HepG2 (cell line): ENCODE measurements around the gene ZNF79. TPM values are rescaled to one million over a fixed set of nuclear protein-coding genes. Genes with fewer than 3 reads are reported as not detected.

Experiments
- BHLHE40 ChIP-seq: IDR thresholded peaks from 2 replicates; pipeline ENCODE4 v1.6.1; 2011; ENCODE audit warnings: low read length, improper control_type of control experiment
- EZH2 ChIP-seq: conservative IDR thresholded peaks from 2 replicates; pipeline ENCODE4 v1.6.1; 2012; ENCODE audit warnings: mild to moderate bottlenecking, low read depth, low read length, moderate library complexity
- GATA4 ChIP-seq: sonication (generic); IDR thresholded peaks from 2 replicates; pipeline ENCODE4 v1.6.1; 2016; ENCODE audit warnings: antibody characterized with exemption, low read depth, borderline replicate concordance
- SOX13 ChIP-seq, 3 experiments: fragments of 450-650 bp in 1 of 3; sonication (generic) in 1 of 3; formaldehyde crosslinking in 1 of 3; IDR thresholded peaks in 2 of 3; conservative IDR thresholded peaks in 1 of 3; 2 replicates each; pipeline versions ENCODE4 v1.5.0 to v1.6.1; 2016 to 2020; ENCODE audit warnings: antibody characterized with exemption in 1 of 3, mild to moderate bottlenecking in 1 of 3, missing compliant biosample characterization in 1 of 3, missing genetic modification reagents in 1 of 3, moderate library complexity in 1 of 3
- ZNF337 ChIP-seq: sonication (generic); formaldehyde crosslinking; IDR thresholded peaks from 2 replicates; pipeline ENCODE4 v1.5.1; 2020; ENCODE audit warnings: missing genetic modification reagents, low read depth, mild to moderate bottlenecking, borderline replicate concordance
- ZNF367 ChIP-seq: sonication (generic); formaldehyde crosslinking; IDR thresholded peaks from 2 replicates; pipeline ENCODE4 v1.4.0; 2020; ENCODE audit warnings: missing genetic modification reagents, borderline replicate concordance
- ZNF468 ChIP-seq: sonication (generic); formaldehyde crosslinking; IDR thresholded peaks from 2 replicates; pipeline ENCODE4 v1.8.0; 2022; ENCODE audit warnings: mild to moderate bottlenecking, moderate library complexity, missing genetic modification reagents
- ZNF589 ChIP-seq: sonication (generic); formaldehyde crosslinking; conservative IDR thresholded peaks from 2 replicates; pipeline ENCODE4 v1.8.0; 2022; ENCODE audit warnings: mild to moderate bottlenecking, moderate library complexity, missing genetic modification reagents
- ZNF720 ChIP-seq: sonication (generic); formaldehyde crosslinking; IDR thresholded peaks from 2 replicates; pipeline ENCODE4 v1.4.0; 2020; ENCODE audit warnings: missing genetic modification reagents
- ZSCAN30 ChIP-seq: sonication (generic); formaldehyde crosslinking; IDR thresholded peaks from 2 replicates; pipeline ENCODE4 v1.5.0; 2020; ENCODE audit warnings: mild to moderate bottlenecking, missing genetic modification reagents
- polyA plus RNA-seq, 8 experiments: library from polyadenylated mRNA; depleted of rRNA in 3 of 8; stranded (reverse) in 7 of 8; unstranded in 1 of 8; fragments of >200 nt; fragmentation: Illumina TruSeq in 4 of 8; extraction: Trizol in 4 of 8; gene quantifications; 2 replicates each; pipeline versions ENCODE4 v1.2.1 to v1.2.3, GENCODE V29; 2011 to 2016; ENCODE audit warnings: low read depth in 4 of 8, missing spikeins in 1 of 8, mixed read lengths in 1 of 8; ENCODE audit not compliant: insufficient read depth in 1 of 8
- total RNA-seq, 5 experiments: library from RNA; depleted of rRNA; stranded (reverse); fragments of >200 nt; fragmentation: Illumina TruSeq; extraction: Trizol; gene quantifications; 2 replicates each; pipeline ENCODE4 v1.2.3, GENCODE V29; 2016; ENCODE audit warnings: low read depth in 1 of 5
- TF ChIP-seq, protein P1 (sequence below): sonication (generic); formaldehyde crosslinking; conservative IDR thresholded peaks from 2 replicates; pipeline ENCODE4 v1.4.0; 2020; ENCODE audit warnings: mild to moderate bottlenecking, missing genetic modification reagents, moderate library complexity
- TF ChIP-seq, protein P2 (sequence below): sonication (generic); formaldehyde crosslinking; IDR thresholded peaks from 2 replicates; pipeline ENCODE4 v1.5.1; 2020; ENCODE audit warnings: missing genetic modification reagents, mild to moderate bottlenecking, borderline replicate concordance
- TF ChIP-seq, protein P3 (sequence below): sonication (generic); formaldehyde crosslinking; IDR thresholded peaks from 2 replicates; pipeline ENCODE4 v1.5.0; 2020; ENCODE audit warnings: mild to moderate bottlenecking, missing genetic modification reagents
- TF ChIP-seq, protein P4 (sequence below): sonication (generic); formaldehyde crosslinking; IDR thresholded peaks from 2 replicates; pipeline ENCODE4 v1.4.0; 2020; ENCODE audit warnings: missing genetic modification reagents
- TF ChIP-seq, protein P5 (sequence below): IDR thresholded peaks from 2 replicates; pipeline ENCODE4 v1.6.1; 2016; ENCODE audit warnings: low read depth, missing genetic modification reagents, missing compliant biosample characterization

Gene ZNF79
- total and polyA plus RNA-seq, 2 of the 13 experiments (the other 11 are each of a cell fraction or from before 2014, with no cell fraction given) = 3.7 to 8.1 TPM

DNA sequence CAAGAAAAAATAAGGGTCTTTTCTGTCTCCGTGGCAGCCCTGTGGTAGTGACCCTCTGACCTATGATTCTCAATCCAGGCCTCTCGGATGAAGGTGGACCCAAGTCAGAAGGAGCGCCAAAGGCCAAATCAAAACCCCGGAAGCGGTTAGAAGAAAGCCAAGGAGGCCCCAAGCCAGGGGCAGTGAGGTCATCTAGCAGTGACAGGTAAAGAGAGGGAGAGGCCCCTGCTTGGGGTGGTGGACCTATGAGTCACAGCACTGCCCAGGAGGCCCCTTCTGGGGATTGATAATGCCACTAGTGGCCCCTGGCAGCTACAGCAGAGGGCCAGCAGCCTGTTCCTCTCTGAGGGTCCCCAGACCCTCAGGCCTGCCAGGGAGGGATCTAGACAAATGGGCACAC, 33.6 kb upstream of the ZNF79 start (continued):
- TF ChIP-seq, protein P1, sequence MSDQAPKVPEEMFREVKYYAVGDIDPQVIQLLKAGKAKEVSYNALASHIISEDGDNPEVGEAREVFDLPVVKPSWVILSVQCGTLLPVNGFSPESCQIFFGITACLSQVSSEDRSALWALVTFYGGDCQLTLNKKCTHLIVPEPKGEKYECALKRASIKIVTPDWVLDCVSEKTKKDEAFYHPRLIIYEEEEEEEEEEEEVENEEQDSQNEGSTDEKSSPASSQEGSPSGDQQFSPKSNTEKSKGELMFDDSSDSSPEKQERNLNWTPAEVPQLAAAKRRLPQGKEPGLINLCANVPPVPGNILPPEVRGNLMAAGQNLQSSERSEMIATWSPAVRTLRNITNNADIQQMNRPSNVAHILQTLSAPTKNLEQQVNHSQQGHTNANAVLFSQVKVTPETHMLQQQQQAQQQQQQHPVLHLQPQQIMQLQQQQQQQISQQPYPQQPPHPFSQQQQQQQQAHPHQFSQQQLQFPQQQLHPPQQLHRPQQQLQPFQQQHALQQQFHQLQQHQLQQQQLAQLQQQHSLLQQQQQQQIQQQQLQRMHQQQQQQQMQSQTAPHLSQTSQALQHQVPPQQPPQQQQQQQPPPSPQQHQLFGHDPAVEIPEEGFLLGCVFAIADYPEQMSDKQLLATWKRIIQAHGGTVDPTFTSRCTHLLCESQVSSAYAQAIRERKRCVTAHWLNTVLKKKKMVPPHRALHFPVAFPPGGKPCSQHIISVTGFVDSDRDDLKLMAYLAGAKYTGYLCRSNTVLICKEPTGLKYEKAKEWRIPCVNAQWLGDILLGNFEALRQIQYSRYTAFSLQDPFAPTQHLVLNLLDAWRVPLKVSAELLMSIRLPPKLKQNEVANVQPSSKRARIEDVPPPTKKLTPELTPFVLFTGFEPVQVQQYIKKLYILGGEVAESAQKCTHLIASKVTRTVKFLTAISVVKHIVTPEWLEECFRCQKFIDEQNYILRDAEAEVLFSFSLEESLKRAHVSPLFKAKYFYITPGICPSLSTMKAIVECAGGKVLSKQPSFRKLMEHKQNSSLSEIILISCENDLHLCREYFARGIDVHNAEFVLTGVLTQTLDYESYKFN (CRISPR knock-in tag) = peak; percentile 97
- TF ChIP-seq GATA4 = peak; percentile 76
- TF ChIP-seq ZSCAN30 (CRISPR knock-in tag) = 0 out of 2 replicates have a peak, but pooled peaks have one; percentile 41
- TF ChIP-seq, protein P2, sequence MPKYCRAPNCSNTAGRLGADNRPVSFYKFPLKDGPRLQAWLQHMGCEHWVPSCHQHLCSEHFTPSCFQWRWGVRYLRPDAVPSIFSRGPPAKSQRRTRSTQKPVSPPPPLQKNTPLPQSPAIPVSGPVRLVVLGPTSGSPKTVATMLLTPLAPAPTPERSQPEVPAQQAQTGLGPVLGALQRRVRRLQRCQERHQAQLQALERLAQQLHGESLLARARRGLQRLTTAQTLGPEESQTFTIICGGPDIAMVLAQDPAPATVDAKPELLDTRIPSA (CRISPR knock-in tag) = no peak
- no peak for TF ChIP-seq ZNF337
- peak; percentile 56; the same call in 1 of the 2 replicates for TF ChIP-seq BHLHE40
- TF ChIP-seq ZNF720 = no peak
- TF ChIP-seq SOX13 (IDR thresholded peaks at IDR 0.05) = peak; percentile 69; the same call in 1 of the 2 replicates
- TF ChIP-seq SOX13 (CRISPR knock-in tag; conservative IDR thresholded peaks at IDR 0.05 in 1 of 2, IDR thresholded peaks at IDR 0.05 in 1 of 2) = peak in 1 of 2 experiments; percentile 87; a peak in 2 of 4 replicates
- TF ChIP-seq ZNF589 (CRISPR knock-in tag) = no peak
- TF ChIP-seq, protein P3, sequence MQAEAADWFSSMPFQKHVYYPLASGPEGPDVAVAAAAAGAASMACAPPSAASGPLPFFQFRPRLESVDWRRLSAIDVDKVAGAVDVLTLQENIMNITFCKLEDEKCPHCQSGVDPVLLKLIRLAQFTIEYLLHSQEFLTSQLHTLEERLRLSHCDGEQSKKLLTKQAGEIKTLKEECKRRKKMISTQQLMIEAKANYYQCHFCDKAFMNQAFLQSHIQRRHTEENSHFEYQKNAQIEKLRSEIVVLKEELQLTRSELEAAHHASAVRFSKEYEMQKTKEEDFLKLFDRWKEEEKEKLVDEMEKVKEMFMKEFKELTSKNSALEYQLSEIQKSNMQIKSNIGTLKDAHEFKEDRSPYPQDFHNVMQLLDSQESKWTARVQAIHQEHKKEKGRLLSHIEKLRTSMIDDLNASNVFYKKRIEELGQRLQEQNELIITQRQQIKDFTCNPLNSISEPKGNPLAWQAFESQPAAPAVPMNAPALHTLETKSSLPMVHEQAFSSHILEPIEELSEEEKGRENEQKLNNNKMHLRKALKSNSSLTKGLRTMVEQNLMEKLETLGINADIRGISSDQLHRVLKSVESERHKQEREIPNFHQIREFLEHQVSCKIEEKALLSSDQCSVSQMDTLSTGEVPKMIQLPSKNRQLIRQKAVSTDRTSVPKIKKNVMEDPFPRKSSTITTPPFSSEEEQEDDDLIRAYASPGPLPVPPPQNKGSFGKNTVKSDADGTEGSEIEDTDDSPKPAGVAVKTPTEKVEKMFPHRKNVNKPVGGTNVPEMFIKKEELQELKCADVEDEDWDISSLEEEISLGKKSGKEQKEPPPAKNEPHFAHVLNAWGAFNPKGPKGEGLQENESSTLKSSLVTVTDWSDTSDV (CRISPR knock-in tag) = no peak
- TF ChIP-seq, protein P4, sequence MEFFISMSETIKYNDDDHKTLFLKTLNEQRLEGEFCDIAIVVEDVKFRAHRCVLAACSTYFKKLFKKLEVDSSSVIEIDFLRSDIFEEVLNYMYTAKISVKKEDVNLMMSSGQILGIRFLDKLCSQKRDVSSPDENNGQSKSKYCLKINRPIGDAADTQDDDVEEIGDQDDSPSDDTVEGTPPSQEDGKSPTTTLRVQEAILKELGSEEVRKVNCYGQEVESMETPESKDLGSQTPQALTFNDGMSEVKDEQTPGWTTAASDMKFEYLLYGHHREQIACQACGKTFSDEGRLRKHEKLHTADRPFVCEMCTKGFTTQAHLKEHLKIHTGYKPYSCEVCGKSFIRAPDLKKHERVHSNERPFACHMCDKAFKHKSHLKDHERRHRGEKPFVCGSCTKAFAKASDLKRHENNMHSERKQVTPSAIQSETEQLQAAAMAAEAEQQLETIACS (CRISPR knock-in tag) = no peak
- no peak for TF ChIP-seq EZH2
- TF ChIP-seq ZNF367 (CRISPR knock-in tag) = no peak
- TF ChIP-seq, protein P5, sequence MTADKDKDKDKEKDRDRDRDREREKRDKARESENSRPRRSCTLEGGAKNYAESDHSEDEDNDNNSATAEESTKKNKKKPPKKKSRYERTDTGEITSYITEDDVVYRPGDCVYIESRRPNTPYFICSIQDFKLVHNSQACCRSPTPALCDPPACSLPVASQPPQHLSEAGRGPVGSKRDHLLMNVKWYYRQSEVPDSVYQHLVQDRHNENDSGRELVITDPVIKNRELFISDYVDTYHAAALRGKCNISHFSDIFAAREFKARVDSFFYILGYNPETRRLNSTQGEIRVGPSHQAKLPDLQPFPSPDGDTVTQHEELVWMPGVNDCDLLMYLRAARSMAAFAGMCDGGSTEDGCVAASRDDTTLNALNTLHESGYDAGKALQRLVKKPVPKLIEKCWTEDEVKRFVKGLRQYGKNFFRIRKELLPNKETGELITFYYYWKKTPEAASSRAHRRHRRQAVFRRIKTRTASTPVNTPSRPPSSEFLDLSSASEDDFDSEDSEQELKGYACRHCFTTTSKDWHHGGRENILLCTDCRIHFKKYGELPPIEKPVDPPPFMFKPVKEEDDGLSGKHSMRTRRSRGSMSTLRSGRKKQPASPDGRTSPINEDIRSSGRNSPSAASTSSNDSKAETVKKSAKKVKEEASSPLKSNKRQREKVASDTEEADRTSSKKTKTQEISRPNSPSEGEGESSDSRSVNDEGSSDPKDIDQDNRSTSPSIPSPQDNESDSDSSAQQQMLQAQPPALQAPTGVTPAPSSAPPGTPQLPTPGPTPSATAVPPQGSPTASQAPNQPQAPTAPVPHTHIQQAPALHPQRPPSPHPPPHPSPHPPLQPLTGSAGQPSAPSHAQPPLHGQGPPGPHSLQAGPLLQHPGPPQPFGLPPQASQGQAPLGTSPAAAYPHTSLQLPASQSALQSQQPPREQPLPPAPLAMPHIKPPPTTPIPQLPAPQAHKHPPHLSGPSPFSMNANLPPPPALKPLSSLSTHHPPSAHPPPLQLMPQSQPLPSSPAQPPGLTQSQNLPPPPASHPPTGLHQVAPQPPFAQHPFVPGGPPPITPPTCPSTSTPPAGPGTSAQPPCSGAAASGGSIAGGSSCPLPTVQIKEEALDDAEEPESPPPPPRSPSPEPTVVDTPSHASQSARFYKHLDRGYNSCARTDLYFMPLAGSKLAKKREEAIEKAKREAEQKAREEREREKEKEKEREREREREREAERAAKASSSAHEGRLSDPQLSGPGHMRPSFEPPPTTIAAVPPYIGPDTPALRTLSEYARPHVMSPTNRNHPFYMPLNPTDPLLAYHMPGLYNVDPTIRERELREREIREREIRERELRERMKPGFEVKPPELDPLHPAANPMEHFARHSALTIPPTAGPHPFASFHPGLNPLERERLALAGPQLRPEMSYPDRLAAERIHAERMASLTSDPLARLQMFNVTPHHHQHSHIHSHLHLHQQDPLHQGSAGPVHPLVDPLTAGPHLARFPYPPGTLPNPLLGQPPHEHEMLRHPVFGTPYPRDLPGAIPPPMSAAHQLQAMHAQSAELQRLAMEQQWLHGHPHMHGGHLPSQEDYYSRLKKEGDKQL (CRISPR knock-in tag) = peak; percentile 81
- no peak for TF ChIP-seq ZNF468 (CRISPR knock-in tag)
